ENCODE data around the gene TDRKH. TPM values are rescaled to one million over a fixed set of nuclear protein-coding genes. Genes with fewer than 3 reads are reported as not detected.

Gene TDRKH
- total RNA-seq, 2 donors from 2014 or later, result 2.6 to 4.0 TPM

- intact Hi-C loops (cut with DNase I), result no loop called here
- Histone ChIP-seq H3K9me3 (no peaks in the 10 kb centered on the region), H3K4me3 (no peak overlapping the region), H3K27ac (peak overlapping the region in 3 of 4 donors; percentile 28 to 47 (median 32)), H3K36me3 (replicated peaks in 1 of 2; ENCODE audit: insufficient read depth in 1 of 2, low read depth in 2 of 2) (peaks cover 0 to 11% of the 10 kb centered on the region in 2 donors), H3K4me1 (peaks cover 16% of the 10 kb centered on the region), H3K27me3 (no peaks in the 10 kb centered on the region)
- no peak for TF ChIP-seq CTCF (IDR thresholded peaks at IDR 0.05)
- no peak for TF ChIP-seq POLR2A (IDR thresholded peaks at IDR 0.05)
- 88 to 100% methylated on average over 1 of the region's 1 CpG for WGBS, 2 donors
- ATAC-seq (no peak), DNase-seq (no peak)
Observed at GRCh38 chr1:151809985-151810556, 19.8 kb upstream of the TDRKH start.

- 48 to 54% methylated on average over 7 to 8 of the region's 8 CpGs for WGBS, 2 donors
- intact Hi-C loops (cut with DNase I), result no loop called here
- peak; percentile 65 for ATAC-seq
- TF ChIP-seq CTCF (IDR thresholded peaks at IDR 0.05), result no peak
- no peak for TF ChIP-seq POLR2A (IDR thresholded peaks at IDR 0.05)
- Histone ChIP-seq H3K27me3 (no peaks in the 10 kb centered on the region), H3K4me3 (no peak overlapping the region), H3K27ac (peak overlapping the region in 3 of 4 donors; percentile 28 to 47 (median 32)), H3K9me3 (no peaks in the 10 kb centered on the region), H3K36me3 (replicated peaks in 1 of 2; ENCODE audit: insufficient read depth in 1 of 2, low read depth in 2 of 2) (peaks cover 0 to 7% of the 10 kb centered on the region in 2 donors), H3K4me1 (peaks cover 16% of the 10 kb centered on the region)
- DNase-seq, result peak in 3 of 4 donors; percentile 54 to 66 (median 63)
Observed at GRCh38 chr1:151809290-151809984, 19.1 kb upstream of the TDRKH start.

- intact Hi-C loops (cut with DNase I), result no loop called here
- Histone ChIP-seq H3K27ac (no peak overlapping the region), H3K4me1 (peaks cover 16% of the 10 kb centered on the region), H3K36me3 (replicated peaks in 1 of 2; ENCODE audit: insufficient read depth in 1 of 2, low read depth in 2 of 2) (peaks cover 0 to 4% of the 10 kb centered on the region in 2 donors), H3K4me3 (no peak overlapping the region), H3K9me3 (no peaks in the 10 kb centered on the region), H3K27me3 (no peaks in the 10 kb centered on the region)
- TF ChIP-seq POLR2A (IDR thresholded peaks at IDR 0.05) (no peak), CTCF (IDR thresholded peaks at IDR 0.05) (no peak)
- 64 to 70% methylated on average over 1 of the region's 1 CpG for WGBS, 2 donors
- ATAC-seq, result no peak
- DNase-seq, result no peak
Observed at GRCh38 chr1:151807766-151808165, 17.5 kb upstream of the TDRKH start.

GRCh38 chr1:151807131-151807530, 16.8 kb upstream of the TDRKH start:
- H3K27ac ChIP-seq, result no peak overlapping the region
- no peak for TF ChIP-seq CTCF (IDR thresholded peaks at IDR 0.05)
- peaks cover 0 to 4% of the 10 kb centered on the region in 2 donors for H3K36me3 ChIP-seq (replicated peaks in 1 of 2; ENCODE audit: insufficient read depth in 1 of 2, low read depth in 2 of 2)
- ATAC-seq (no peak), DNase-seq (no peak)
- no peaks in the 10 kb centered on the region for H3K9me3 ChIP-seq
- 76 to 82% methylated on average over 5 of the region's 5 CpGs for WGBS, 2 donors
- no peak overlapping the region for H3K4me3 ChIP-seq
- intact Hi-C loops (cut with DNase I), result no loop called here
- H3K4me1 ChIP-seq, result peaks cover 16% of the 10 kb centered on the region
- H3K27me3 ChIP-seq, result no peaks in the 10 kb centered on the region

All from body of pancreas (tissue), 4 donors.